Measurements from ENCODE around the gene CLPTM1.

DNA sequence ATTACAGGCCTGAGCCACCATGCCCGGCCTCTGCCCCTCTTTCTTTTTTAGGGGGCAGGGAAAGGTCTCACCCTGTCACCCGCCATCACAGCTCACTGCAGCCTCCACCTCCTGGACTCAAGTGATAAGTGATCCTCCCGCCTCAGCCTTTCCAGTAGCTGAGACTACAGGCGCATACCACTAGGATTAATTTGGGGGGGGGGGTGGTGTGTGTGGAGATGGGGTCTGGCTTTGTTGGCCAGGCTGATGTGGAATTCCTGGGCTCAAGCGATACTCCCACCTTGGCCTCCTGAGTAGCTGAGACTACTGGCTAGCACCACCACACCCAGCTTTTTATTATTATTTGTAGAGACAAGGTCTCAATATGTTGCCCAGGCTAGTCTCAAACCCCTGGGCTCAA lies 45.4 kb upstream of the CLPTM1 start:
- no peak for TF ChIP-seq TEAD4 (IDR thresholded peaks at IDR 0.05)
- no peak for TF ChIP-seq CEBPB (IDR thresholded peaks at IDR 0.05)
- TF ChIP-seq, protein P1, sequence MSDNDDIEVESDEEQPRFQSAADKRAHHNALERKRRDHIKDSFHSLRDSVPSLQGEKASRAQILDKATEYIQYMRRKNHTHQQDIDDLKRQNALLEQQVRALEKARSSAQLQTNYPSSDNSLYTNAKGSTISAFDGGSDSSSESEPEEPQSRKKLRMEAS (IDR thresholded peaks at IDR 0.05): no peak
- TF ChIP-seq EGR1 (IDR thresholded peaks at IDR 0.05): no peak
- no peak for TF ChIP-seq NFIC (IDR thresholded peaks at IDR 0.05)
- TF ChIP-seq RAD21 (IDR thresholded peaks at IDR 0.05; ENCODE audit: low read depth): no peak
- no peak for TF ChIP-seq TAF1 (IDR thresholded peaks at IDR 0.05; ENCODE audit: low read depth)

Data from Ishikawa (cell line).